Measurements from ENCODE around the gene PMP22. TPM values are rescaled to one million over a fixed set of nuclear protein-coding genes. Genes with fewer than 3 reads are reported as not detected.

The PMP22 gene
- total RNA-seq, 2 experiments from 2014 or later: not detected

- ATAC-seq (ENCODE audit: poor library complexity): no peak
- Mint-ChIP-seq H3K27ac (no peak overlapping the region), H3K4me1 (ENCODE audit: low read depth) (no peaks in the 10 kb centered on the region), H3K4me3 (no peak overlapping the region), H3K27me3 (peaks cover 34% of the 10 kb centered on the region), H3K9me3 (peaks cover 8% of the 10 kb centered on the region), H3K36me3 (ENCODE audit: low read depth) (no peaks in the 10 kb centered on the region)
- Histone ChIP-seq H3K27ac (ENCODE audit: low read depth in 1 of 2, low read length in 2 of 2) (no peak overlapping the region), H3K27me3 (ENCODE audit: control insufficient read depth in 1 of 2, insufficient read depth in 2 of 2, low read length in 2 of 2) (peaks cover 0 to 13% of the 10 kb centered on the region in 2 experiments), H3K4me1 (ENCODE audit: insufficient read depth, low read length) (no peaks in the 10 kb centered on the region), H3K36me3 (ENCODE audit: insufficient read depth, low read length) (no peaks in the 10 kb centered on the region), H3K9me3 (ENCODE audit: control insufficient read depth in 1 of 2, insufficient read depth in 1 of 2, low read length in 2 of 2) (no peaks in the 10 kb centered on the region), H3K4me3 (ENCODE audit: low read length) (no peak overlapping the region)
- DNase-seq: no peak
- intact Hi-C loops (cut with DNase I, micrococcal nuclease): loop anchor here in 1 of 2 experiments (10.0 kb wide), 1 partner anchor 64 kb away; no protein-coding TSS in a partner anchor
- CTCF ChIA-PET: interaction anchor here (0.8 kb wide), 1 partner anchor 20 kb away, joined by 3 read pairs; no protein-coding TSS in a partner anchor
- TF ChIP-seq CTCF (IDR thresholded peaks at IDR 0.05): no peak
- POLR2A ChIA-PET: no interaction called here
These were observed 13.3 kb upstream of the PMP22 start for GRCh38 chr17:15278380-15278779.

GRCh38 chr17:15274017-15274416 lies 8.9 kb upstream of the PMP22 start:
- peaks cover 6% of the 10 kb centered on the region for H3K27me3 Mint-ChIP-seq
- H3K4me1 ChIP-seq (ENCODE audit: insufficient read depth, low read length): no peaks in the 10 kb centered on the region
- H3K9me3 ChIP-seq (ENCODE audit: control insufficient read depth in 1 of 2, insufficient read depth in 1 of 2, low read length in 2 of 2): no peaks in the 10 kb centered on the region
- no peaks in the 10 kb centered on the region for H3K36me3 Mint-ChIP-seq (ENCODE audit: low read depth)
- ChIA-PET POLR2A (no interaction called here), CTCF (no interaction called here)
- H3K27ac Mint-ChIP-seq: no peak overlapping the region
- no peaks in the 10 kb centered on the region for H3K4me1 Mint-ChIP-seq (ENCODE audit: low read depth)
- ATAC-seq (ENCODE audit: poor library complexity) (no peak), DNase-seq (no peak)
- H3K4me3 ChIP-seq (ENCODE audit: low read length): no peak overlapping the region
- intact Hi-C loops (cut with DNase I, micrococcal nuclease): loop anchor here in 1 of 2 experiments (10.0 kb wide), 1 partner anchor 59 kb away; no protein-coding TSS in a partner anchor
- no peak for TF ChIP-seq CTCF (IDR thresholded peaks at IDR 0.05)
- H3K27ac ChIP-seq (ENCODE audit: low read depth in 1 of 2, low read length in 2 of 2): no peak overlapping the region
- H3K9me3 Mint-ChIP-seq: no peaks in the 10 kb centered on the region
- H3K27me3 ChIP-seq (ENCODE audit: control insufficient read depth in 1 of 2, insufficient read depth in 2 of 2, low read length in 2 of 2): peaks cover 0 to 11% of the 10 kb centered on the region in 2 experiments
- H3K4me3 Mint-ChIP-seq: no peak overlapping the region
- H3K36me3 ChIP-seq (ENCODE audit: insufficient read depth, low read length): no peaks in the 10 kb centered on the region

- CTCF ChIA-PET: no interaction called here
- Histone ChIP-seq H3K27me3 (ENCODE audit: control insufficient read depth in 1 of 2, insufficient read depth in 2 of 2, low read length in 2 of 2) (peaks cover 0 to 5% of the 10 kb centered on the region in 2 experiments), H3K4me1 (ENCODE audit: insufficient read depth, low read length) (no peaks in the 10 kb centered on the region), H3K36me3 (ENCODE audit: insufficient read depth, low read length) (no peaks in the 10 kb centered on the region), H3K9me3 (ENCODE audit: control insufficient read depth in 1 of 2, insufficient read depth in 1 of 2, low read length in 2 of 2) (no peaks in the 10 kb centered on the region), H3K27ac (ENCODE audit: low read depth in 1 of 2, low read length in 2 of 2) (no peak overlapping the region), H3K4me3 (ENCODE audit: low read length) (no peak overlapping the region)
- H3K27me3 Mint-ChIP-seq: peaks cover 5% of the 10 kb centered on the region
- intact Hi-C loops (cut with DNase I, micrococcal nuclease): loop anchor here in 1 of 2 experiments (10.0 kb wide), 1 partner anchor 58 kb away; no protein-coding TSS in a partner anchor
- POLR2A ChIA-PET: no interaction called here
- no peaks in the 10 kb centered on the region for H3K4me1 Mint-ChIP-seq (ENCODE audit: low read depth)
- TF ChIP-seq CTCF (IDR thresholded peaks at IDR 0.05): no peak
- no peaks in the 10 kb centered on the region for H3K9me3 Mint-ChIP-seq
- no peak overlapping the region for H3K27ac Mint-ChIP-seq
- H3K36me3 Mint-ChIP-seq (ENCODE audit: low read depth): no peaks in the 10 kb centered on the region
- H3K4me3 Mint-ChIP-seq: no peak overlapping the region
- ATAC-seq (ENCODE audit: poor library complexity) (no peak), DNase-seq (no peak)
These were observed 8.1 kb upstream of the PMP22 start for GRCh38 chr17:15273141-15273793.

All from CD4-positive, alpha-beta T cell (primary cell).